ENCODE results near the gene ZIK1. TPM values are rescaled to one million over a fixed set of nuclear protein-coding genes. Genes with fewer than 3 reads are reported as not detected.

Gene ZIK1
- total RNA-seq, 2 experiments from 2014 or later, result 6.9 to 7.1 TPM

GRCh38 chr19:57599377-57599760, 15.4 kb downstream of the ZIK1 start:
- DNase-seq (no peak), ATAC-seq (ENCODE audit: poor library complexity) (peak; percentile 26)
- Mint-ChIP-seq H3K36me3 (ENCODE audit: low read depth) (peaks cover 59% of the 10 kb centered on the region), H3K4me3 (peak overlapping the region; percentile 91), H3K9me3 (peaks cover 27% of the 10 kb centered on the region), H3K4me1 (ENCODE audit: low read depth) (peaks cover 27% of the 10 kb centered on the region), H3K27ac (peak overlapping the region; percentile 52), H3K27me3 (no peaks in the 10 kb centered on the region)
- Histone ChIP-seq H3K9me3 (ENCODE audit: control insufficient read depth in 1 of 2, insufficient read depth in 1 of 2, low read length in 2 of 2) (peaks cover 18 to 24% of the 10 kb centered on the region in 2 experiments), H3K36me3 (ENCODE audit: insufficient read depth, low read length) (peaks cover 19% of the 10 kb centered on the region), H3K27ac (ENCODE audit: low read depth in 1 of 2, low read length in 2 of 2) (peak overlapping the region in 1 of 2 donors; percentile 29), H3K27me3 (ENCODE audit: control insufficient read depth in 1 of 2, insufficient read depth in 2 of 2, low read length in 2 of 2) (no peaks in the 10 kb centered on the region), H3K4me3 (ENCODE audit: low read length) (peak overlapping the region; percentile 77), H3K4me1 (ENCODE audit: insufficient read depth, low read length) (peaks cover 15% of the 10 kb centered on the region)
- no peak for TF ChIP-seq CTCF (IDR thresholded peaks at IDR 0.05)
- intact Hi-C loops (cut with DNase I, micrococcal nuclease), result loop anchor here in 1 of 2 experiments (1.0 to 2.0 kb wide), 2 partner anchors 15 to 20 kb away; partner anchors contain the start of gene ZIK1
- ChIA-PET CTCF (no interaction called here), POLR2A (interaction anchor here (0.6 to 2.0 kb wide), 7 partner anchors 14 to 403 kb away, joined by 3 to 5 read pairs (median 4); partner anchors contain the start of genes ZIK1, ZNF134, ZNF211 and ZNF416)

GRCh38 chr19:57599761-57600383, 15.9 kb downstream of the ZIK1 start, which contains the start of gene ZNF530:
ZNF530 (plus strand) TSS chr19:57599885; CDS start chr19:57604346, 4,461 bp downstream.
- no peaks in the 10 kb centered on the region for H3K27me3 Mint-ChIP-seq
- peak within 1 kb of the TSS; percentile 91 for H3K4me3 Mint-ChIP-seq
- peaks cover 14 to 29% of the 10 kb centered on the region in 2 experiments for H3K9me3 ChIP-seq (ENCODE audit: control insufficient read depth in 1 of 2, insufficient read depth in 1 of 2, low read length in 2 of 2)
- peaks cover 24% of the 10 kb centered on the region for H3K36me3 ChIP-seq (ENCODE audit: insufficient read depth, low read length)
- ATAC-seq (ENCODE audit: poor library complexity) (peak; percentile 91), DNase-seq (peak; percentile 67 to 92 (median 83))
- TF ChIP-seq CTCF (IDR thresholded peaks at IDR 0.05), result no peak
- ChIA-PET CTCF (interaction anchor here (1.0 kb wide), 1 partner anchor 21 kb away, joined by 3 read pairs; the partner anchor contains the start of gene ZNF416), POLR2A (interaction anchor here (0.6 to 2.0 kb wide), 8 partner anchors 12 to 402 kb away, joined by 3 to 5 read pairs (median 4); partner anchors contain the start of genes ZIK1, ZNF134, ZNF211 and ZNF416)
- H3K4me3 ChIP-seq (ENCODE audit: low read length), result peak within 1 kb of the TSS; percentile 77
- H3K4me1 ChIP-seq (ENCODE audit: insufficient read depth, low read length), result peaks cover 15% of the 10 kb centered on the region
- H3K27me3 ChIP-seq (ENCODE audit: control insufficient read depth in 1 of 2, insufficient read depth in 2 of 2, low read length in 2 of 2), result no peaks in the 10 kb centered on the region
- H3K4me1 Mint-ChIP-seq (ENCODE audit: low read depth), result peaks cover 27% of the 10 kb centered on the region
- peaks cover 30% of the 10 kb centered on the region for H3K9me3 Mint-ChIP-seq
- H3K27ac Mint-ChIP-seq, result peak within 1 kb of the TSS; percentile 52
- intact Hi-C loops (cut with DNase I, micrococcal nuclease), result loop anchor here in 1 of 2 experiments (1.0 to 2.0 kb wide), 2 partner anchors 15 to 21 kb away; partner anchors contain the start of gene ZIK1
- H3K27ac ChIP-seq (ENCODE audit: low read depth in 1 of 2, low read length in 2 of 2), result peak within 1 kb of the TSS in 1 of 2 donors; percentile 29
- H3K36me3 Mint-ChIP-seq (ENCODE audit: low read depth), result peaks cover 60% of the 10 kb centered on the region

GRCh38 chr19:57606931-57607330, 23.0 kb downstream of the ZIK1 start:
- POLR2A ChIA-PET, result no interaction called here
- ATAC-seq (ENCODE audit: poor library complexity) (no peak), DNase-seq (no peak)
- no peak overlapping the region for H3K27ac Mint-ChIP-seq
- Histone ChIP-seq H3K4me3 (ENCODE audit: low read length) (no peak overlapping the region), H3K36me3 (ENCODE audit: insufficient read depth, low read length) (peaks cover 41% of the 10 kb centered on the region), H3K9me3 (ENCODE audit: control insufficient read depth in 1 of 2, insufficient read depth in 1 of 2, low read length in 2 of 2) (peaks cover 37 to 78% of the 10 kb centered on the region in 2 experiments), H3K4me1 (ENCODE audit: insufficient read depth, low read length) (no peaks in the 10 kb centered on the region), H3K27me3 (ENCODE audit: control insufficient read depth in 1 of 2, insufficient read depth in 2 of 2, low read length in 2 of 2) (no peaks in the 10 kb centered on the region), H3K27ac (ENCODE audit: low read depth in 1 of 2, low read length in 2 of 2) (no peak overlapping the region)
- peaks cover 24% of the 10 kb centered on the region for H3K9me3 Mint-ChIP-seq
- intact Hi-C loops (cut with DNase I, micrococcal nuclease), result no loop called here
- H3K4me1 Mint-ChIP-seq (ENCODE audit: low read depth), result peaks cover 4% of the 10 kb centered on the region
- no peaks in the 10 kb centered on the region for H3K27me3 Mint-ChIP-seq
- CTCF ChIA-PET, result no interaction called here
- H3K4me3 Mint-ChIP-seq, result no peak overlapping the region
- H3K36me3 Mint-ChIP-seq (ENCODE audit: low read depth), result peaks cover 74% of the 10 kb centered on the region
- no peak for TF ChIP-seq CTCF (IDR thresholded peaks at IDR 0.05)
